HL-60/S4 treated with retinoic acid at 250 ng/mL for 4 days and 3 days (cell line): Measurements from ENCODE around the gene USP3.
"Not testable (repeated sequence)": the region's sequence is repeated elsewhere in the genome, so short reads cannot be mapped to it uniquely, and the experiment has no call there.

Experiments
- in situ Hi-C: fragments of 300-500 bp; cut with MboI; formaldehyde crosslinking; loops from 2 replicates; pipeline ENCODE4 v1.7.0; 2022; ENCODE audit warnings: low sequenced_read_pairs

USP3 gene

DNA sequence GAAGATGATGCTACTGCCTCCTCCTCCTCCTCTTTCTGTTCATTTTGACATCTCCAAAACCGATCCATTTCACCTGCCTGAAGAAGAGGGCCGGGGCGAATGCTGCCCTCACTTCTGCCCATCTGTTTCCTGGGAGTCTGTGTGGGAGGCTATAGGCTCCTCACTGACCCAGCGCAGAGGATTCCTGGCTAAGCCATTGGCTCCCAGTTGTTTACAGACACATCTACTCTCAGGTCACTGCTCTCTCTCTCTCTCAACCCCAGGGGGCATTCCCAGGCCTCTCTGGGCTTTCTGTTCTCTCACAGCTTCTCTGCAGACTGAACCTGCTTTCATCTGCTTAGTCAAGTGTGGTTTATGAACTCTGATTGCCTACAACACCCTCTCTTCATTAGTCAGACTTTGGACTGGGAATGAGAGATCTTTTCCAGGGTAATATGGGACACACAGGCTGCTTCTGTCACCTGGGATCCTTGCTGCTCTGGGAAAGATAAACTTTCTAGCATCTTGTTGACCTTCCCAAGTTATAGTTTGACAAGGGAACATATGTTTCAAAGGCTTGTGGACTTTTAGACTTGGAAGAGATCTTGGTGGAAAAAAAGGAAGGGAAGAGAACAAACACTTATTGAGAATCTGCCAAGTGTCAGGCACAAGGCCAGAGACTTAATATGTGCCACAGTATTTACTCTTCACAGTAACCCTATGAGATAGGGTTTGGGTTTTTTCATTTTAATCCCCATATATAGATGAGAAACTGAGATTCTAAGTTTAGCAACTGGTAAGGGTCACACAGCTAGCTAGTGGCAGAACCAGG lies 30.2 kb upstream of the USP3 start:
- in situ Hi-C loops = loop anchor here (25.0 kb wide), 1 partner anchor 588 kb away; no protein-coding TSS in a partner anchor

DNA sequence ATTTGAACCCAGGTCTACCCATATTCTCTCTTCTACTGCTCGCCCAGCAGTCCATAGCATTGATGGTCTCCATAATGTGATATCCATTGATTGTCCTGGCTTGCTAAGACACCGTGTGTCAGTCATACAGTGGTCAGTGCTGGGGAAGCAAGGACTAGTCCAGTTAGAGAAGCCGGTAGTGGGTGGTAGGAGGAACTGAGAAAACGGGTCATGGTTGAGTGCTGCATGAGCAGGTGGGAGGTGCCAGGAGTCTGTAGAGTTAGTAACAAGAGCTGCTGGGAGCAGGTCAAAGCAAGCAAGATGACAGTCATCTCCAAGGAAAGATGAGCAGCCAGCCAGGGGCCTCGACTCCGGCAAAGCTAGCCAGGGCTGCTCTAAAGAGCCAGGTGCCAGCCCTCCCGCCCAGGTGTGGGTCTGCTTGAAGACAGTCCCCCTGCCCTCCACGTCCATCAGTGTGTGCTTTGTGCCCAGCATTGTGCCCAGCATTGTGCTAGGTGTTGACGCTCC lies 29.5 kb upstream of the USP3 start:
- in situ Hi-C loops = loop anchor here (25.0 kb wide), 1 partner anchor 587 kb away; no protein-coding TSS in a partner anchor

GRCh38 chr15:63475707-63476106 lies 28.7 kb upstream of the USP3 start:
- in situ Hi-C loops = no loop called here

DNA sequence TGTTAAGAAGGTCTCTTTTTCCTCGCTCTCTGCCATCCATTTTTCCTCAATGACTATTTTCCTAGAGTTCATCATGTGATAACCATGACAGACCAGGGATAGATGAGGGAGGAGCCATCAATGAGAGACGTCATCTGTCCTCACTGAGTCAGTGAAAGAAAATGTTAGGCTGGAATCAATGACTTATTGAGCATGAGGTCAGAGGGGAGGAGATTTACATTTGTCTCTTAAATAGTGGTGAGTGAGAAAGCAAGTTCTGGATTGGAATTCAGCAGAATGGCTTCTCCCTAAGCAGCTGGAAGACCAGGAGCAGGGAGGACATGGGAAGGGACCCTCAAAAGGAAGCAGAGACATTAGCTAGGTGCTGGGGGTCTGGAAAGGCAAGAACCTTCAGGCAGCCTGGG lies 28.2 kb upstream of the USP3 start:
- in situ Hi-C loops = no loop called here

DNA sequence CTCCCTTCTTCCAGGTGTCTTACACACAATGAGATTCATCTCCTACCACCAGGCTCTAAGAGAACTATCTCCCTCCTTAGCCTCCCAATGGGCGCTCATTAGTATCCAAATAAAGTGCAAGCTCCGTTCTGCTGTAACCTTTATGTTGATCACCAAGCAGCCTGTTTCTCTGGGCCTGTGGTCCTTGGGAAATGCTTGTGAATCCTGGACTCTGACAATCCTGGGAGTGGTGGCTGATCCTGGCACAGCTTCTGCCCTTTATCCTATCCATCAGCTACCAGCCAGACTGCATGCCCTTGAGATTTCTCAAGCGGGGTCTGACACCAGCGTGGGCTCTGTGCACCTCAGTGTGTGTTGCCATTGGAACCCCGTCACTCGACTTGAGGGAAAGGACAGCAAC lies 26.1 kb upstream of the USP3 start:
- in situ Hi-C loops = no loop called here

DNA sequence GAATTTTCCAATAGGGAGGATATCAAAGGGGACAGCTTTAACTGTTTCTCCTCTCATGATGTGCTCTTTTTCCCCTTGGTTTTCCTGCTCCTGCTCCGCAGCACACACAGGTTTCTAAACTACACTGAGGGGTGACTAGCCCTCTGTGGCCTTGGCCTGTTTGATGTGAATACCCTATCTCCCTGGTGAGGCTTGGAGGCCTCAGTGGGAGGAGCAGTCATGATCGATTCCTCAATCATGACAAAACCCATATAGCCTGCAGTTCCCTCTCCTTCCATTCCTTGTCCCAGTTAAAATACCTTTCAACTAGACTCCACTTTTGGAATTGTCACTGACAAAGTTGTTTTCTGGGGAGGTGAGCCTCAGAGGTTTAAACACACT lies 24.0 kb upstream of the USP3 start:
- in situ Hi-C loops = no loop called here

GRCh38 chr15:63481105-63481810 lies 23.1 kb upstream of the USP3 start:
- in situ Hi-C loops = no loop called here

- in situ Hi-C loops = no loop called here
Measured at GRCh38 chr15:63482874-63483323, 21.5 kb upstream of the USP3 start.

- in situ Hi-C loops = no loop called here
Measured at GRCh38 chr15:63483521-63484371, 20.6 kb upstream of the USP3 start.

GRCh38 chr15:63484433-63485186 lies 19.8 kb upstream of the USP3 start:
- in situ Hi-C loops = no loop called here

GRCh38 chr15:63487076-63487757 lies 17.2 kb upstream of the USP3 start:
- in situ Hi-C loops = no loop called here

GRCh38 chr15:63487758-63488397 lies 16.5 kb upstream of the USP3 start:
- in situ Hi-C loops = not testable (repeated sequence)

DNA sequence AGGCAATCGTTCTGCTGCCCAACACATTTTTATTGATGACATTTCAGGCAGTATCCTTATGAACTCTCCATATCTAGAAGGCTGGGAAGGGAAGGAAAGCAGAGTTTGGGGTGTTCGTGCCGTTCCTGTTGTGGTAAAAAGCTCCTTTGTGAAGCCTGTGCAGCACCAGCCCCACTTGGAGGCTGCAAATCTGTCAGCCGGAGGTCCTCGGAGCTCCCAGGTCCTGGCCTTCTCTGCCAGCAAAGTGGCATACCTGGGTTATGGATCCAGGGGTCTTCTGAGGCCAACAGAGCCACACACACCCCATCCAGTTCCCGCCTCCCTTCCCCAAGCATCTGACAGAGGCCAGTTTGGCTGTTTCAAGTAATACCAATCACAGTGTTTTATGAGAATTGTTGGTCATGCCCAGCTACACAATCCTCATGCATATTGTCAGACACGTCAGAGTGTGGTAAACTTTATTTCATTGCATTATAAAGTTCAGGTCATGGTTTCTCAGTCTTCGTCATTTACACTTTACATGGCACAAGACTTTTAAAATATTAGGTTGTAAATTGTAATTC lies 15.9 kb upstream of the USP3 start:
- in situ Hi-C loops = no loop called here

DNA sequence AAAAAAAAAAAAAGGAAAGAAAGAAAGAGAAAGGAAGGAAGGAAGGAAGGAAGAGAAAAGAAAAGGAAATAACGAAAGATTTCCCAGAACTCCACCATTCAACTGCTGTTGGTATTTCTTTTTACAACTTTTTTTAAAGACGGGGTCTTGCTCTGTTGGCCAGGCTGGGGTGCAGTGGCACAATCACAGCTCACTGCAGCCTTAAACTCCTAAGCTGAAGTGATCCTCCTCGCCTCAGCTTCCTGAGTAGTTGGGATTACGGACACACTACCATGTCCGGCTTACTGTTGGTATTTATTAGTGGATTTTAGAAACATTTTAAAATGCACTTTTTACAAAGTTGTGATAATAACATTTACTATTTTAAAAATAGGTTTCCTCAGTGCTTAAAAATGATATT lies 15.0 kb upstream of the USP3 start:
- in situ Hi-C loops = no loop called here

GRCh38 chr15:63490345-63491034 lies 13.9 kb upstream of the USP3 start:
- in situ Hi-C loops = no loop called here

DNA sequence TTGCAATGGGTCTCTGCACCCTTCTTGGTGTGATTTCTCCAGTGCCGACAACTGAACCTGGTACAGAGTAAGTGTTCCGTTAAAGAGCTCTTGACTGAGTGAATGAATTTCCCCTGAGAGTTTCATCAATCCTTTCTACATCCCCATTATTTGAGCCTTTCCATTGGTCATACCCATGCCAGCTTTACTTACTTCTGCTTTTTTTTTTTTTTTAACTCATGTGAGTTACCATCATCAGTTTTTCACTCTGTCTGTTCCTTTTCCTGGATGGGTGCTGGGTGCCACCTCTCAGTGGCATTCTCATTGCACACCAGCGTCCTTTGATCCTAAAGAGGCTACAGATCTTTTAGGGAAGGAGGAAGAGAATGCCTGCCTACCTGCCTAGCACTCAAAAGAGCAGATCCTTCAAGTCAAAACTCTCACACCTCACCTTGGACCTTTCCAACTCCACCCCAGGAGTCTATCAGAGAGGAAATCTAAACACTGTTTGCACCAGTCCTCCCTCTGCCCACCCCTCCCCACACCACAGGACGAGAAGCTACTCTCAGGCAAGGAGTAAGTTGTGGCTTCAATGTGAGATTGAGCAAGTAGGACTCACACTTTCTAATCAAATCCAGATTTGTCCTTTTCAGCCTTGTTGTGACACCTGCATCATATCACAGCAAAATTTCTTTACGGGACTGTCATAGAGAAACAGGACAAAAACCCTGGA lies 13.1 kb upstream of the USP3 start:
- in situ Hi-C loops = no loop called here

DNA sequence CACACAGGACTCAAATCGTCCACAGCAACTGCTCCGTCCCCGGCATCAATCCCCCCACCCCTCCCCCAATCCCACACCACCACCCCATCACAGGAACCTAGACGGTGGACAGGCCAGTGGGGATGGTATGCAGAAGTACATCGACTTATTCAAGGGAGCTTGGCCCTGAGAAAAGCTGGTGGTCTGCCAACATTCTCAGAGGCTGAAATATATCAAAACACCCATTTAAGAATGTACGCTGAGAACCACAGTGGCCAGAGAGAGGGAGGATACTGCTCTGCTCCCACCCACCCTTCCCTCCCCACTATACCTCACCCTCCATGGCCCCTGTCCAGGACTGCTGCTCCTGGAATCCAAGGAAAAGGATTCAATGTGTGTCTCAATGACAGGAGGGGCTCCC lies 12.4 kb upstream of the USP3 start:
- in situ Hi-C loops = no loop called here
